H9 (cell line): ENCODE measurements around the gene CERK. TPM values are rescaled to one million over a fixed set of nuclear protein-coding genes. Genes with fewer than 3 reads are reported as not detected.

ENCODE experiments used
- DNase-seq: peaks from one replicate; pipeline ENCODE4 v3.0.0-alpha.2; 2017
- H2AFZ ChIP-seq: one replicate; pipeline ENCODE4 v1.6.1; 2013; ENCODE audit warnings: mild to moderate bottlenecking, low read length, control low read depth, moderate library complexity
- H2AK5ac ChIP-seq: 2 replicates; pipeline ENCODE4 v1.6.1; 2013; ENCODE audit warnings: low read length, control low read depth, mixed read lengths; ENCODE audit not compliant: insufficient read length
- H2BK120ac ChIP-seq: one replicate; pipeline ENCODE4 v1.6.1; 2013; ENCODE audit warnings: low read depth, mild to moderate bottlenecking, low read length, control low read depth, inconsistent platforms; ENCODE audit not compliant: poor library complexity, severe bottlenecking
- H2BK12ac ChIP-seq: 2 replicates; pipeline ENCODE4 v1.6.1; 2013; ENCODE audit warnings: low read length, control low read depth, mixed read lengths, low read depth; ENCODE audit not compliant: insufficient read length
- H2BK15ac ChIP-seq: 2 replicates; pipeline ENCODE4 v1.6.1; 2013; ENCODE audit warnings: low read depth, low read length, control low read depth
- H2BK20ac ChIP-seq: one replicate; pipeline ENCODE4 v1.6.1; 2013; ENCODE audit warnings: low read depth, mild to moderate bottlenecking, low read length, control low read depth, inconsistent platforms; ENCODE audit not compliant: poor library complexity, severe bottlenecking
- H2BK5ac ChIP-seq: 2 replicates; pipeline ENCODE4 v1.6.1; 2013; ENCODE audit warnings: low read length, control low read depth, mixed read lengths; ENCODE audit not compliant: insufficient read length
- H3K14ac ChIP-seq: 2 replicates; pipeline ENCODE4 v1.6.1; 2013; ENCODE audit warnings: low read length, control low read depth; ENCODE audit not compliant: insufficient read depth
- H3K18ac ChIP-seq: 2 replicates; pipeline ENCODE4 v1.6.1; 2013; ENCODE audit warnings: low read depth, mild to moderate bottlenecking, mixed read lengths, low read length, control low read depth; ENCODE audit not compliant: insufficient read length
- H3K23ac ChIP-seq: 2 replicates; pipeline ENCODE4 v1.6.1; 2013; ENCODE audit warnings: low read length, control low read depth, mixed read lengths, low read depth; ENCODE audit not compliant: insufficient read length
- H3K23me2 ChIP-seq: 2 replicates; pipeline ENCODE4 v1.6.1; 2013; ENCODE audit warnings: low read depth, mild to moderate bottlenecking, mixed read lengths, low read length, control low read depth; ENCODE audit not compliant: insufficient read length, poor library complexity, severe bottlenecking
- H3K27ac ChIP-seq: 2 replicates; pipeline ENCODE4 v1.5.1; 2013; ENCODE audit warnings: low read length, control low read depth, mixed read lengths, low read depth; ENCODE audit not compliant: insufficient read length
- H3K27me3 ChIP-seq: 2 replicates; pipeline ENCODE4 v1.6.1; 2013; ENCODE audit warnings: low read length, control low read depth, inconsistent platforms; ENCODE audit not compliant: insufficient read depth
- H3K4ac ChIP-seq: 2 replicates; pipeline ENCODE4 v1.6.1; 2013; ENCODE audit warnings: low read depth, mild to moderate bottlenecking, control low read depth, inconsistent platforms, low read length, moderate library complexity
- H3K4me1 ChIP-seq: 2 replicates; pipeline ENCODE4 v1.6.1; 2013; ENCODE audit warnings: low read length, control low read depth, inconsistent platforms; ENCODE audit not compliant: insufficient read depth
- H3K4me2 ChIP-seq: 2 replicates; pipeline ENCODE4 v1.6.1; 2013; ENCODE audit warnings: low read length, control low read depth, mixed read lengths; ENCODE audit not compliant: insufficient read length, insufficient read depth
- H3K56ac ChIP-seq: 2 replicates; pipeline ENCODE4 v1.6.1; 2013; ENCODE audit warnings: low read depth, mild to moderate bottlenecking, mixed read lengths, low read length, control low read depth; ENCODE audit not compliant: insufficient read length
- H3K79me1 ChIP-seq: 2 replicates; pipeline ENCODE4 v1.6.1; 2013; ENCODE audit warnings: low read depth, mild to moderate bottlenecking, moderate library complexity, low read length, control low read depth, inconsistent platforms; ENCODE audit not compliant: insufficient read depth, poor library complexity, severe bottlenecking
- H3K79me2 ChIP-seq: 2 replicates; pipeline ENCODE4 v1.6.1; 2013; ENCODE audit warnings: low read length, control low read depth, inconsistent platforms; ENCODE audit not compliant: insufficient read depth
- H3K9ac ChIP-seq: 2 replicates; pipeline ENCODE4 v1.6.1; 2013; ENCODE audit warnings: low read length, control low read depth, mixed read lengths; ENCODE audit not compliant: insufficient read length; ENCODE audit errors: extremely low read depth
- H3K9me3 ChIP-seq: one replicate; pipeline ENCODE4 v1.6.1; 2013; ENCODE audit warnings: low read depth, low read length, inconsistent platforms; ENCODE audit not compliant: control insufficient read depth
- H3T11ph ChIP-seq: one replicate; pipeline ENCODE4 v1.6.1; 2013; ENCODE audit warnings: mild to moderate bottlenecking, low read length, control low read depth, inconsistent platforms
- H4K20me1 ChIP-seq: one replicate; pipeline ENCODE4 v1.6.1; 2013; ENCODE audit not compliant: control insufficient read depth, insufficient read length, insufficient read depth
- H4K5ac ChIP-seq: 2 replicates; pipeline ENCODE4 v1.6.1; 2013; ENCODE audit warnings: low read depth, mild to moderate bottlenecking, mixed read lengths, low read length, control low read depth; ENCODE audit not compliant: insufficient read length
- H4K8ac ChIP-seq: replicated peaks from 2 replicates; pipeline ENCODE4 v1.6.1; 2013; ENCODE audit warnings: low read length, control low read depth, mixed read lengths, low read depth; ENCODE audit not compliant: insufficient read length
- H4K91ac ChIP-seq: 2 replicates; pipeline ENCODE4 v1.6.1; 2013; ENCODE audit warnings: low read depth, mild to moderate bottlenecking, moderate library complexity, mixed read lengths, low read length, control low read depth; ENCODE audit not compliant: insufficient read length
- H3K27ac Mint-ChIP-seq, 3 experiments: 2 replicates in 2 of 3; 3 replicates in 1 of 3; pipeline ENCODE4 v1.8.0; 2020 to 2021; ENCODE audit warnings: mixed read lengths in 3 of 3, mild to moderate bottlenecking in 1 of 3, moderate library complexity in 1 of 3
- H3K27me3 Mint-ChIP-seq: 2 replicates; pipeline ENCODE4 v1.8.0; 2021; ENCODE audit warnings: low read depth, mild to moderate bottlenecking, moderate library complexity, mixed read lengths
- H3K36me3 Mint-ChIP-seq, 3 experiments: 2 replicates in 2 of 3; 3 replicates in 1 of 3; pipeline ENCODE4 v1.8.0; 2020 to 2021; ENCODE audit warnings: low read depth in 3 of 3, mixed read lengths in 3 of 3; ENCODE audit not compliant: insufficient read depth in 1 of 3
- H3K4me1 Mint-ChIP-seq, 2 experiments: 2 replicates each; pipeline ENCODE4 v1.8.0; 2020; ENCODE audit warnings: mixed read lengths in 2 of 2
- H3K4me3 Mint-ChIP-seq, 2 experiments: 2 replicates in 1 of 2; 3 replicates in 1 of 2; pipeline ENCODE4 v1.8.0; 2020 to 2021; ENCODE audit warnings: mild to moderate bottlenecking in 2 of 2, mixed read lengths in 2 of 2, moderate library complexity in 1 of 2
- H3K9me3 Mint-ChIP-seq, 2 experiments: 2 replicates in 1 of 2; 3 replicates in 1 of 2; pipeline ENCODE4 v1.8.0; 2020; ENCODE audit warnings: mild to moderate bottlenecking in 2 of 2, mixed read lengths in 2 of 2, moderate library complexity in 1 of 2
- CTCF ChIP-seq: fragments of 200-600 bp; sonication (generic); conservative IDR thresholded peaks from 3 replicates; pipeline ENCODE4 v1.8.0; 2021; ENCODE audit warnings: antibody characterized with exemption, mild to moderate bottlenecking
- WGBS: extraction: QIAGEN DNeasy Blood & Tissue Kit; methylation state at CpG from one replicate; pipeline ENCODE4 v1.1.7; 2013; ENCODE audit warnings: missing lambda C conversion rate, low lambda C conversion rate, mixed read lengths; ENCODE audit not compliant: insufficient read length; ENCODE audit errors: extremely low coverage; 5-methylcytosine and 5-hydroxymethylcytosine counted together
- total RNA-seq: library from RNA; stranded (reverse); gene quantifications from 2 replicates; pipeline ENCODE4 v1.2.1, GENCODE V29; 2021

Gene CERK
- total RNA-seq, 1 experiment from 2014 or later = 47.1 TPM

GRCh38 chr22:46779651-46780050 is 41.6 kb upstream of the CERK start:
- Histone ChIP-seq H3K14ac (no peak overlapping the region), H2AFZ (no peak overlapping the region), H2BK120ac (no peak overlapping the region), H4K8ac (no peak overlapping the region), H3K27ac (no peak overlapping the region), H3K4me2 (no peak overlapping the region), H2BK15ac (no peak overlapping the region), H3K56ac (no peak overlapping the region), H3K4me1 (no peaks in the 10 kb centered on the region; the same call in 1 of the 2 replicates), H3K23me2 (no peaks in the 10 kb centered on the region), H3K4ac (no peak overlapping the region), H2BK12ac (no peak overlapping the region), H3T11ph (no peak overlapping the region), H3K27me3 (no peaks in the 10 kb centered on the region), H3K9me3 (no peaks in the 10 kb centered on the region), H4K5ac (no peak overlapping the region), H4K91ac (no peak overlapping the region), H4K20me1 (no peaks in the 10 kb centered on the region), H3K23ac (no peak overlapping the region), H3K18ac (no peak overlapping the region), H2BK20ac (no peak overlapping the region), H2BK5ac (no peak overlapping the region), H3K79me1 (peaks cover 6% of the 10 kb centered on the region), H3K9ac (no peak overlapping the region), H2AK5ac (no peak overlapping the region), H3K79me2 (peaks cover 13% of the 10 kb centered on the region; the same call in 1 of the 2 replicates)
- Mint-ChIP-seq H3K4me3 (no peak overlapping the region), H3K9me3 (no peaks in the 10 kb centered on the region), H3K36me3 (no peaks in the 10 kb centered on the region; a peak in 2 of 7 replicates), H3K4me1 (peaks cover 20 to 29% of the 10 kb centered on the region in 2 experiments), H3K27ac (peak overlapping the region in 1 of 3 experiments; percentile 60; a peak in 1 of 7 replicates), H3K27me3 (no peaks in the 10 kb centered on the region)
- no peak for TF ChIP-seq CTCF
- no peak for DNase-seq
- WGBS = no CpG with 5 or more reads among the region's 9 CpGs
